SU-DHL-6 (cell line): Measurements from ENCODE around the gene MPZL3.

Experiments used
- CTCF ChIP-seq: fragments of 200-600 bp; sonication (generic); IDR thresholded peaks from one replicate; pipeline ENCODE4 v1.5.1; 2017; ENCODE audit warnings: antibody characterized with exemption, mild to moderate bottlenecking, low read length, moderate library complexity; ENCODE audit not compliant: insufficient read depth, poor library complexity, severe bottlenecking
- EZH2phosphoT487 ChIP-seq: fragments of 200-600 bp; sonication (generic), shearing (Covaris generic); conservative IDR thresholded peaks from 2 replicates; pipeline ENCODE4 v1.6.1; 2018; ENCODE audit warnings: mild to moderate bottlenecking, antibody characterized with exemption, low read length, moderate library complexity, mixed read lengths

- TF ChIP-seq CTCF (no peak), EZH2phosphoT487 (no peak)
Measured at GRCh38 chr11:118194835-118195627, 57.1 kb downstream of the MPZL3 start.
